GM18499 (cell line): ENCODE results near the gene PIRT.
"Not testable (repeated sequence)": the region's sequence is repeated elsewhere in the genome, so short reads cannot be mapped to it uniquely, and the experiment has no call there.

Source experiments
- ATAC-seq: cut with Tn5 transposase; IDR thresholded peaks from one replicate; pipeline ENCODE4 v1.9.1; 2021; ENCODE audit warnings: moderate number of reproducible peaks; ENCODE audit not compliant: insufficient read depth, unreplicated experiment

The PIRT gene

DNA sequence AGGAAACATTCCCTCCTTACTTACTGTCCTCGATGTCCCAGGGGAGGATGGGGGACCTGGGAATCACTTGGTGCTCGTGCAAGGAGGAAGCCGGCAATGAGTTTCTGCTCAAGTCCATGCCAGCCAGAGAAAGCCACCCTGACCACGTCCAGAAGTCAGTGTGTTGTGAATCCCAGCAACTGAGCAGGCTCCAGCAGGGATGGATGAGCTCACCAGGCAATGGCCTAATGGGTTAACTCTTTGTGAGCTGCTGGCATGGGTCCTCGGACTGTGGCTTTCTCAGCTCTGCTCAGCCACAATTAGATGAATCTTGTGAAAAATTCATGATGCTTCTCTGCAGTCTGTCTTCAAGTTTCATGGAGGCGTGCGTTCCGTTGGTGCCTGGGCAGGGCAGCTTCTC, at the start of gene PIRT:
PIRT (minus strand) TSS at position 167 of the 400 bp plus-strand sequence. CDS start 12,442 bp downstream, outside the sequence.
- ATAC-seq, result no peak

DNA sequence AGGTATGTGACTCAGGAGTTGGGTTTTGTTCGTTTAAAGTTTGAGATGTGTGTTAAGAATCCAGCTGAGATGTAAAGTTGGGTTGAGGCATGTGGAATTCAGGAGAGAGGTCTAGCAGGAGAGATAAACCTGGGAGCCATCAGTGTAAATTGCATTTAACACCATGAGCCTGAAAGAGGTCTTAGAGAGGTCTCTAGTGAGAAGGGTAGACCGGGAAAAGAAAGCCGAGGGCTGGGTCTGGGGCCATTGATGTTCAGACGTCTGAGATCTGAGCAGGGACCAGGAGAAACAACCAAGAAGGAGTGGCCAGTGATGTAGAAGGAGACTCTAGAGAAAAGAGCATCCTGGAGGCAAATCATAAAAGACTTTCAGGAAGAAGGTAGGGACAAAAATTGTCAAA, 44.1 kb upstream of the PIRT start:
- ATAC-seq, result no peak

DNA sequence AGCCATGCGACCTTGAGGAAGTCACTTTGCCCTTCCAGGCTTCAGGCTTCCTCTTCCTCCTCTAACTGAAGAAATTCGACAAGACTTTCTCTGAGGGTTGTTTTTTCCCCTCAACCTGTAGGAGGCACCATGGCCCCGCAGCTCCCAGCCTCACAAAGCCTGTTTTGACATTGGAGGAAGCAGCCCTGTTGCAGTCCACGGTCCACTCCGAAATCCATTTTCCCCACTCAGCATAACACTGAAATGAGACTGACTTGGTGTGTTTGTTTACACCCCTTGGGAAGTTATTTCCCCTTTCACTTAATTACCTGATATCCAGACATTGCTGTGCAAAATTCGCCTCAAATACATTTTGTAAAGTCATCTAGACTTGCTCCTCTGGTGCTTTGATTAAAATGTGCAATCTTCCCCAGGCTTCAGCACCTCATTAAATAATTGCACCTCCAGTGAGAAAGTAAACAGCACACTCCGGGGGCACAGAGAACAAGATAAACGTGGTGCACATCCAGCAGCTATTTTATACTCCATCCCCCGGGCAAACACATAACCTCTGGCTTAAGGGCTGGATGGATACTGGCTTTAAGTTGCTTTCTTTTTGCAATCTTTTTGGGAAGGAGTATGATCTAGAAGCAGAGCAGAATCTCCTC, 41.4 kb upstream of the PIRT start:
- ATAC-seq, result no peak

DNA sequence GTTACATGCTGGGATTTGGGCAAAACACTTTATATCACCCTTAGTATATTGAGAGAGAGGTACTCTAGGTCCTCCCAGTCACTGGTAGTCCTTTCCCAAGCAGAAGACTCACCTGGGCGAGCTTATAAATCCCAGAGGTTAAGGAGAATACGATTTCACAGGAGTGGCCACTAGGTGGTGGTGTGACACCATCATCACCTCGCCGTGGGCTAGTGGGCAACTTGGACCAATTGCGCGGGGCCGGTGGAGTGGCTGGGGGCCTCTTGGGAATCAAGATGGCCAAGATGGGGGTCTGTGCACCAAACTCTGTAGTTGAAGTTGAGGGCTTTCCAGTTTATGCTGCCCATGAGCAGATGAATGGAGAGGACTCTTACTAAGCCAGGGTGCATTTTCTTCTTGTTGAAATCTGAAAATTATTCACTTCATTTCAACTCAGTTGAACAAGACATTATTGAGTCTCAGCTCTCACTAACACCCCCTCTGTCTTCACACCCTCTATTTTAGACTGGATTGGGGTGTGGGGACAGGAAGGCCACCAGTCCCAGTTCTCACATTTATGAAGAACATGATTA, 38.2 kb upstream of the PIRT start:
- ATAC-seq, result no peak

DNA sequence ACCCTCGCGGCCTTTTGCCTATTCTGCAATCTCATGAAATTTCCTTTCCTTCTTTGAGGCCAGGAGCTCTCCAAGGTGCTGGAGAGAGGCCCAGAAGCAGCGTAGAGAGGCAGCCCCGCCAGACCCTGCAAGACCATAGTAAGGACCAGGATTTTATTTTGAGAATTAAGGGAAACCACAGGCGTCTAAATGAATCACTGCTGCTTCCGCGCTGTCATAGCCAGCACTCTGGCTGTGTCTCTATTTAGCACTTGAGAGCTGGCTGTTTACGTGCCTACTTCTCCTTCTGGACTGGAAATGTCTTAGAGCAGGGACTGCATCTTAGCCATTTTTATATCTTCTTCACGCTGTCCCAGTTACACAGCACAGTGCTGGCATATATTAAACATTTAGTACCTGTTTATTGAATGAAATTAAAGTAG, 37.6 kb upstream of the PIRT start:
- ATAC-seq, result no peak

DNA sequence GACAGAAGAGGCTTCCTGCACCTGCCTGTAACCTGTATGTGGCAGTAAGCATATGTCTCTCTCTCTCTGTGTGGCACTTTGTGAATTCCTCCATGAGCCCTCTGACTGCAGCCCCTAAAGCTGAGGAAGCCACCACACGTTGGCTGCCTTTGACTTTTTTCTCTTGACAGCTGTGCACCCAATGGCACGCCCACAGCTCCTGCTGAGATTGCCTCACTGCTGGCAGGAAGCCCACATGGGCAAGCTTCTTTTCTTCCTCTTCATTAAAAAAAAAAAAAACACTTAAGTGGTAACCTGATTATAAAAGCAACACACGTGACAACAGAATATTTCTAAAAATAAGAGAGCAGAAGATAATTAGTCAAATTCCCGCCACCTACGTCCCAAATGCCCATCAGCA, 34.0 kb upstream of the PIRT start:
- ATAC-seq, result no peak

DNA sequence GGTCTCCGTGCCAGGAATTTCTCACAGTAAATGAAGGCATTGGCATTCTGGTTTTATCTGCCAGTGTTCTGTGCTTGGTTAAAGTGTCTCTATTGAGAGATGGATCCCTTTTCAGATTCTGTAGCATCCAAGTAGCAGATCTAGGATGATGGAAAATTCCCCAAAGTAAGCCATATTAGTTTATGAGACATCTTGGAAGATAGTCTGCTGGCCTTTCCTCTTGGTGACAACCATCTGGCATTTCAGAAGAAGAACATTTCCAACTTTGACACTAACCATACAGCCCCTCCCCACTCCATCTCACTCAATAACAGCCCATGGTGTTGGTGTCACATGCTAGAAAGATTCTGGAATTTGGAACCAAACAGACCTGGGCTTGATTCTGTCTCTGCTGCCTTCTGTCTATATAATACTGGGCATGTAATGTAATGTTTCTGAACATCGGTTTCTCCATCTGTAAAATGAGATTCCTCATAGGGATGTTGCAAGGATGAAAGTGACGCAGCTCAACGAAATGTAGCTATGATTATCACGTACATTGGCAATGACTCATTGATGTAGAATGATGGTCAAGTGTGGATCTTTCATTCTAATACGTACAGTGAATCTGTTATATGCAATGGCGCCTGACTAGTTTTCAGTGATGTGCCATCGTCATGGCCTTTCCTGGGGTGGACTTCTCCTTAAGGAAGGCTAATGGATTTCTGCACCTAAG, 32.6 kb upstream of the PIRT start:
- ATAC-seq, result no peak

DNA sequence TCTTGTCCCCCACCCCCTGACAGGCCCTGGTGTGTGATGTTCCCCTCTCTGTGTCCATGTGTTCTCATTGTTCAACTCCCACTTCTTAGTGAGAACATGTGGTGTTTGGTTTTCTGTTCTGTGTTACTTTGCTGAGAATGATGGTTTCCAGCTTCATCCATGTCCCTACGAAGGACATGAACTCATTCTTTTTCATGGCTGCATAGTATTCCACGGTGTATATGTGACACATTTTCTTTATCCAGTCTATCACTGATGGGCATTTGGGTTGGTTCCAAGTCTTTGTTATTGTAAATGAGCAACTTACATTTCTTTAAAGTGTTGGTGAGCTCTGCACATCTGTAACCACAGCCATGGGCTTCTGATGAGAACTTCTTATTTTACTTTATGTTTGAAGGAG, 30.9 kb upstream of the PIRT start:
- ATAC-seq, result not testable (repeated sequence)

DNA sequence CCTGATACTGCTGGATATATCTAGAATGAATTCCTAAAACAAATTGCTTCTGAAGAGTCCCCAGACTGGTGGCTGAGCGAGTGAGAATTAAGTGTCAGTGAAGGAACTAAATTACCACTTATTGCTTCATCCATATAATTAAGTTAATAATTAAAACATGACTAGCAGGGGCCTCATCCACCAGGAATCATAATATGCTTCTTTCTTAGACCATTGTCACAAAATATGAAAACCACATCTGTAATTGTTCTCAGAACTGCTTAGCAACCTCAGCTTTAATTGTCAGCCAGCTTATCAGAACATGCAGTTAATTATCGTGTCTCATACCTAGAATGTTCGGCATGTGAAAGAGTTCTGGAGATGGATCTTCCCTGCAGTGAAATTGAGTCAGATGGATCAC, 21.2 kb upstream of the PIRT start:
- ATAC-seq, result no peak

DNA sequence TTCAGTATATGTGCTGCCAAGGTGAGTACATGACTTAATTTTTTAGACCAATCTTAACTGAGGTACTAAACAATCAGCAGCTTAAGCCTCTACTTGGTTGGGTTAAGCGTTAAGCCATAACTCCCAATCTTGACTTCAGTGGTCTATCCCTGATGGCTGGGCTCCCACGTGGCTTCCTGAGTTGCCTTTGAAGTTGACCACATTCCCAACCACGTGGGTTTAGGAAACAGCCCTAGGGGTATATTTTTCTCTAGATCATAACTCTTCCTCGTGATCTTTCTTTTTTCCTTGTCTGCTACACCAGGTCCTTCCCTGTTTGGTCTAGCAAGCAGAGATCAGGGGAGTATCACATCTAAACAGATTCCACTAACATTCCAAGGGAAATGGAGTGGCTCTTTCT, 20.1 kb upstream of the PIRT start:
- no peak for ATAC-seq

DNA sequence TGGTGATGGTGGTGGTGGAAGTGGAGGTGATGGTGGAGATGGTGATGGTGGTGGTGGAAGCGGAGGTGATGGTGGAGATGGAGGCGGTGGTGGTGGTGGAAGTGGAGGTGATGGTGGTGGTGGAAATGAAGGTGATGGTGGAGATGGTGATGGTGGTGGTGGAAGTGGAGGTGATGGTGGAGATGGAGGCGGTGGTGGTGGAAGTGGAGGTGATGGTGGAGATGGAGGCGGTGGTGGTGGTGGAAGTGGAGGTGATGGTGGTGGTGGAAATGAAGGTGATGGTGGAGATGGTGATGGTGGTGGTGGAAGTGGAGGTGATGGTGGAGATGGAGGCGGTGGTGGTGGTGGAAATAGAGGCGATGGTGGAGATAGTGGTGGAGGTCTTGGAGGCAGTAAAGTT, 8.7 kb upstream of the PIRT start:
- not testable (repeated sequence) for ATAC-seq

DNA sequence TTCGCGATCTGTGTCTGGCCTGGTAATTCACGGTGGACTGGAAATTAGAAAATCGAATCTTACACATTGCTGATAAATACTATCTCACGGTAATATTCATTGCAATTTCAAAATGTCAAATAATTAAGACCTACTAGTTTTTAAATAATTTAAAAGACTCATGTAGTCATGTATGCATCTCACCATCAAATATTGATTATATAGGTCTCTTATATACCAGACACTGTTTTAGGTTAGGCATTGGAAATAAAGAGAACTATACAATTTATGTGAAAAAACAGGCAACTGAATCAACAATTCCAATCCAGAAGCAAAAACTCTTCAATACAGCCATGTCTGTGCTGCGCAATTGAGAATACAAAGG, 7.5 kb upstream of the PIRT start:
- no peak for ATAC-seq

DNA sequence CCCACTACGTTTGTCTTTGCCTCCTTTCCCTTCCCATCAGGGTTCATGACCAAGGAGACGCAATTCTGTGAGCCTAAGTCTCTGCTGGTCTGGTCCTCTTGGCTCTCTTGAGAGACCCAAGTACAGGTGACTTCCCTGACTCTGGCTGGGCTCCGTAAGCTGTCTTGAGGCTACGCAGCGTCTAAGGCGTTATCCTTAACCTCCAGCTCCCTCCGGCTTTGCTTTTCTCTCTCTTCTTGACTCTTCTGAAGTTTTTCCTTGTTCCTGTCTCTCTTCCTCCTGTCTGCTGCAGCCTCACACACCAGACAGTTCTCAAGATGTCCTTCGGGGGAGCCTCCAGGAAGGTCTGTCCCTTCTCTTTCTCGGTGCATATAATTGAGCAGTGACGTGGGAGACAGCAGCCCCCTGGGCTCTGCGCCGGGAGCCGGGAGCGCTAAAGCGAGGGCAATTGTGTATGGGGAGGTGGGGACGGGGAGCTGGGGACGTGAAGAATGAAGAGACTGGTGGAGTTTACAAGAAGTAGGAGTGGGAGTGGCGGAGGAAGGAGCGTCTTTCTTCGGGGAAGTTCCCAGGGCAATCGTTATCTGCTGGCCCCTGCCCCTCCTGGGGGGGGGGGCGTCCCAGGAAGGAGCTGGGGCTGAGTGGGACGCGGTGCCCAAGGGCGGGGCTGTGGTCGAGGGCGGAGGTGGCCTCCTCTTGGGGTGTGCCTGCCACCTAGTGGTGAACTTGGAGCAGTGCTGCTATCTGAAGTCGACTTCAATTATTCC, 6.9 kb upstream of the PIRT start:
- no peak for ATAC-seq

DNA sequence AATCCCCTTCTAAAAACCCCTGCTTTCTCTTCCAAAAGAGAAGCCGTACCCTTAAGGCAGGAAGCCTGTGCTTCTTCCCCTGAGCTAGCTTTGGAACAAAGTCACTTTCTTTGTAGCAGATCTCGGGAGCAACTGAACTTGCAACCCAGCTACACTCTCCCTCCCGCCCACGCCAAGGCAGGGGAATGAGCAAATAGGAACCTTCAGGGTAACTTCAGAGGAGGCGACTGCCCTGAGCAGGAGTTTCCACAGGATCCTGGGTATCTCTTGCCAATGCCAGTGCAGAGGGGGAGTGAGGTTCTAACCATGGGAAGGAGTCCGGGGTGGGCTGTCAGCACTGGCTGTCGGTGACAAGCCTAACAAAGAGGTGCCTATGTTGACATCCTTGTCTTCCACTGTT, 5.9 kb upstream of the PIRT start:
- no peak for ATAC-seq

DNA sequence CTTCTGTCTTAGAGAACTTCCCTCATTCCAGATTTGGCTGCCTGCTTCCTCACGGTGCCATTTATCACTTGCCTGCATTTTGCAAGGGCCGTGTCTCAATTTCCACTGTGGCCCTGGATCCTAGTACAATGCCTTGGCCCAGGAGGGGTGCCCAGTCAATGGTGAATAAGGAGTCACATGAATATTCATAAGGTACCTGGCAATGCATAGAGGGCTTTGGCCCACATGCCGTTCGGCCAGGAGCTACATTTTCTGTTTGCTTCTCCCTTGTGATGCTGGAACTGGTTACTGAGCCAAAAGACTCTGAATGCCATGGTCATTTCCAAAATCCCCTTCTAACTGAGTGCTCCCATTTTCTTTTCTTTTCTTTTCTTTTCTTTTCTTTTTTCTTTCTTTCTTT, 4.8 kb upstream of the PIRT start:
- ATAC-seq, result no peak

DNA sequence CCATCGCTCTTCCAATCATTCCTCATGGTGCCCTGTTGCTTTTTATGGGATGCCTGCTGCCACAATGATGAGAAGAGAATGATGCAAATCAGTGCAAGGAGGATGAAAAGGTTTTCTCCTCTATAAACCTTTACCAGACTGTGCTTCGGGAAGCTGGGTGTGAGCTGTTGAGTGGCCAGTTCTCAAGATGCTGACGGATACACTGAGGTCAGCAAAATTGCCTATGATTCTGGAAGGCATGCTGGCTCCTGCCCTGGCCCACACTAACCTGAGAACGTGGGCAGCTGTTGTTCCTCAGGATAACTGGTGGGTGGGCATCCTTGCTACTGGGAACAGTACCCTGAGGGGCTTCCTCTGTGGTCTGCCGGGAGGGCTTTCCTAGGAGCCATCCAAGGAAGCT, 795 bp upstream of the PIRT start:
- no peak for ATAC-seq

DNA sequence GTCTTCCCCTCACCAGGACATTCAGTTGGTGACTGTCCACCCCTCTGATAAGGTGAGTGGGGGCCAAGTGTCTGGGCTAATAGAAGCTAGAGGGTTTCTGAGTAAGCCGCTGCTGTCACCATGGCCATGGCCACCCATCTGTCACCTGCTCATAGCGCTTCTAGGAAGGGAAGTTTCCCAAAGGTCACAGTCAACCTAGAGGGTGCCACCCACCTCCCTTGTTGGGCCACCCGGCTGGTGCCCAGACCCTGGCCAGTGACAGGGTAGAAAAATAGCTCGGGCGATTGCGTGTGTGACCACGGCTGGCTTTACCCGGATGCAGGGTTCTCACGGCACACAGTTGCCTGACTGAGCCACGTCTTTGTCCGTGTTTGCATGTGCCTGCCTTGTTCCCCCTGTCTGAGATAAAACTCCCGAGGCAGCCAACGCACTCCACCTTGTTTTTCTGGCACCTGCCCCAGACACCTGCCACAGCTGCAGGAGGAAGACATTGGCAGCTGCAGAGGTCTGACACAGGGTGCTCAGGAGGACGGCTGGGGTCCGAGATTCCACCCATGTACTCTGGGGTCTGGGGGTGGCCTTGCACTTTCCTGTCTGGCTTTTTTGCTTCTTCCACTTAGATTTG, 809 bp downstream of the PIRT start:
- ATAC-seq, result no peak

DNA sequence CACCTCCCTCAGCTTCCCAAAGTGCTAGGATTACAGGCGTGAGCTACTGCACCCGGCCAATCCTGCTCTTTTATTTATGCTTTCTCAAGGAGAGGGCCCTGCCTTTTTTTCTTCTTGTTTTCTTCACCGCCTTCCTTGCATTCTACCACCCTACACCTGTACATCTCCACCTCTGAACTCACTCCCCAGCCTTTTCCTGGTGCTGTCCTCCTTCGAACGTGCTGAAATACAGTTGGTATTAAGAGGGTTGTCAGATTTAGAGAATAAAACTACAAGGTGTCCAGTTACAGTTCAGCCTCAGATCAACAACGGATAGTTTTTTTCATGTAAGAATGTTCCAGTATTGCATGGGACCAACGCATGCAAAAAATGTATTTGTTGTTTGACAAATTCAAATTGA, 1.7 kb downstream of the PIRT start:
- ATAC-seq, result no peak

DNA sequence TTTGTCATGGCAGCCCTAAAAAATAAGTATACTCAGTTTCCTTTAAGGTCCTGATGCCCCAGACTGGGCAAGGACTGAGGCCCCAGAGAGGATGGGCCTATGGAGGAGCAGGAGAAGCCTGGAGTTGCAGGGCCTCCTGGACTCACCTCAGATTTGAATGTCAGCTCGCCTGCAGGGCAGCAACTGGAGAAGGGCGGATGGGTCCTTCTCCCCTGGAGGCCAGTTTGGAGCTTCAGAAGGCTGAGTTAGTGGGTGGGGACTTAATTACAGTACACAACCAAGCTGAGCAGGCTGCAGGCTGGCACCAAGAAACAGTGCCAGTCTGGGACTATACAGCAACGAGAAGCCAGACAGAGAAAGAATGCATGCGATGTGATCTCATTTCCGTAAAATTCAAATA, 6.2 kb downstream of the PIRT start:
- no peak for ATAC-seq

DNA sequence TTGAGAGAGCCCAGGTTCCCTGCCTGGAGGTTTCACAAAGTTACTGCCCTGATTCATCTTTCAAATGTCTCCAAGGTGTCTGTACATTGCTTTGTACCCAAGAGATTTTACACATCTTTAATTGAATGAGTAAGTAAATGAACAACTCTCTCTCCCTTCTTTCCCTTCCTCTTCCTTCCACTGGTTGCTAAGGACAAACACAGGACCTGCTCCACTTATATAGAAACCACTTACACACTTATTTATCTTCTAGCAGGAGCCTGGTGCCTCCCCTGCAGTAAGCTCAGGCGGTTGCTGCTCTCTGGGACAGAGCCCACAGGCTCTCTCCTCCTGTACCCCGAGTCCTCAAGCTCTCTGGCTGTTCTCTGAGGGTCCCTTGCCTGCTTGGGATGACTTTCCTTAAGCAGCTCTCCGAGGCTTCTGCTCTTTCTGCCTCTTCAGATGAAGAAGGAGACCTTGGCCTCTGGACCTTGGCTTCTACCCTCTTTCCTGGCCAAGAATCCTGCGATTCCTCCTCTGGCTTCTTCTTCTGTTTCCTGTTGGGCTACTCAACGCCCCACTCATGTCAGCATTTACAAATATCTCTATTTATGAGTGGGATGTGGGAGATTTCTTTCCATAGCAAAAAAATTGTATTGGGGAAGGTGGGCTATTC, 9.9 kb downstream of the PIRT start:
- ATAC-seq, result no peak
